OCI-LY3 (cell line): Measurements from ENCODE around the gene SLC25A45.

Experiments used
- CTCF ChIP-seq: fragments of 200-600, 300-600 bp; sonication (generic); IDR thresholded peaks from 2 replicates; pipeline ENCODE4 v1.5.1; 2014; ENCODE audit warnings: antibody characterized with exemption, low read length, low read depth
- EZH2phosphoT487 ChIP-seq: fragments of 200-600 bp; shearing (Covaris generic); IDR thresholded peaks from 2 replicates; pipeline ENCODE4 v1.6.1; 2018; ENCODE audit warnings: antibody characterized with exemption, mixed run types, low read depth

DNA sequence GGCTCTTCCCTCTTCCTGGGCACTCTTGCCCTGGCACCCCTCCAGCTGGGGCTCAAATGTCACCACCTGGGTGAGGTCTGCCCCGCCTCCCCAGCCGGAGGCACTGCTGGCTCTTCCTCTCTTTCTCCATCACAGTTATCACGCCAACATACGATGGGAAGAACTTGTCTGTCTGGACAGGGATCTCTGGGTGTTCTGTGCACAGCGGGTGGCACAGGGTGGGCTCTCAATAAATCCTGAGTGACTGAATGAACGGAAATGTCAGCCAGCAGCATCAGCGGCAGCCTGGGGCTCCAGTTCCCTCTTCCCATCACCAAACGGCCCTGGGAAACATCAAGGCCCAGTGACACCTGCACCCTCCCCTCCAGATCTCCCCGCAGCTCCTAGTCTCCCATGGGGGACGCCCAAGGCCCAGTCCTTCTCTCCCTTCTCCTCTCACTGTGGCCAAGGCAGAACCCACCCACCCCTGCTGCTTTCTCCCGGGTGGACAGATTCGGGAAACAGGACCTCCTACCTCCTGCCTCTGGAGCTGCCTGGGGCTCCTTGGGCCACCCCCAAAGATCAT lies 440 bp upstream of the SLC25A45 start:
- TF ChIP-seq CTCF (no peak), EZH2phosphoT487 (no peak)
